ENCODE results near the gene PI4KB.

Gene PI4KB

GRCh38 chr1:151255381-151255780, 71.8 kb downstream of the PI4KB start:
- Histone ChIP-seq H3K36me3 (ENCODE audit: low read depth) (peaks cover 15% of the 10 kb centered on the region; the same call in 1 of the 2 replicates), H3K4me1 (ENCODE audit: insufficient read depth, poor library complexity, severe bottlenecking) (peaks cover 8% of the 10 kb centered on the region), H3K27me3 (ENCODE audit: insufficient read depth, poor library complexity, severe bottlenecking) (no peaks in the 10 kb centered on the region), H3K9me3 (ENCODE audit: severe bottlenecking) (no peaks in the 10 kb centered on the region), H3K4me3 (ENCODE audit: severe bottlenecking) (peak overlapping the region; percentile 96), H3K27ac (ENCODE audit: poor library complexity, severe bottlenecking) (peak overlapping the region; percentile 55)
- ATAC-seq (ENCODE audit: low read depth) (no peak), DNase-seq (ENCODE audit: low spot score) (no peak)
- no peak for TF ChIP-seq CTCF (IDR thresholded peaks at IDR 0.05; ENCODE audit: poor library complexity, severe bottlenecking)

- peak within 1 kb of the TSS; percentile 55 for H3K27ac ChIP-seq (ENCODE audit: poor library complexity, severe bottlenecking)
- peaks cover 12% of the 10 kb centered on the region for H3K36me3 ChIP-seq (ENCODE audit: low read depth)
- peaks cover 7% of the 10 kb centered on the region for H3K4me1 ChIP-seq (ENCODE audit: insufficient read depth, poor library complexity, severe bottlenecking)
- H3K4me3 ChIP-seq (ENCODE audit: severe bottlenecking): peak within 1 kb of the TSS; percentile 96
- no peaks in the 10 kb centered on the region for H3K9me3 ChIP-seq (ENCODE audit: severe bottlenecking)
- no peak for TF ChIP-seq CTCF (IDR thresholded peaks at IDR 0.05; ENCODE audit: poor library complexity, severe bottlenecking)
- peak; percentile 94 for DNase-seq (ENCODE audit: low spot score)
- no peaks in the 10 kb centered on the region for H3K27me3 ChIP-seq (ENCODE audit: insufficient read depth, poor library complexity, severe bottlenecking)
- peak; percentile 92 for ATAC-seq (ENCODE audit: low read depth)
Observed at GRCh38 chr1:151254217-151255213, 72.7 kb downstream of the PI4KB start, which contains the start of gene PSMD4. TSS of gene PSMD4 (plus strand) at chr1:151254734. CDS start at chr1:151254783, 49 bp downstream.

- ATAC-seq (ENCODE audit: low read depth): peak; percentile 51
Observed at GRCh38 chr1:151251656-151252470, 75.4 kb downstream of the PI4KB start.

GRCh38 chr1:151246786-151247185, 80.4 kb downstream of the PI4KB start:
- no peaks in the 10 kb centered on the region for H3K27me3 ChIP-seq (ENCODE audit: insufficient read depth, poor library complexity, severe bottlenecking)
- H3K27ac ChIP-seq (ENCODE audit: poor library complexity, severe bottlenecking): no peak overlapping the region
- no peak for TF ChIP-seq CTCF (IDR thresholded peaks at IDR 0.05; ENCODE audit: poor library complexity, severe bottlenecking)
- H3K36me3 ChIP-seq (ENCODE audit: low read depth): peaks cover 80% of the 10 kb centered on the region
- no peak for ATAC-seq (ENCODE audit: low read depth)
- no peak for DNase-seq (ENCODE audit: low spot score)
- no peak overlapping the region for H3K4me3 ChIP-seq (ENCODE audit: severe bottlenecking)
- no peaks in the 10 kb centered on the region for H3K9me3 ChIP-seq (ENCODE audit: severe bottlenecking)
- no peaks in the 10 kb centered on the region for H3K4me1 ChIP-seq (ENCODE audit: insufficient read depth, poor library complexity, severe bottlenecking)

More at GRCh38 chr1:151251656-151252470, 75.4 kb downstream of the PI4KB start:
- no peak overlapping the region for H3K4me3 ChIP-seq (ENCODE audit: severe bottlenecking)
- no peaks in the 10 kb centered on the region for H3K4me1 ChIP-seq (ENCODE audit: insufficient read depth, poor library complexity, severe bottlenecking)
- H3K36me3 ChIP-seq (ENCODE audit: low read depth): peaks cover 30% of the 10 kb centered on the region
- no peaks in the 10 kb centered on the region for H3K9me3 ChIP-seq (ENCODE audit: severe bottlenecking)
- H3K27ac ChIP-seq (ENCODE audit: poor library complexity, severe bottlenecking): no peak overlapping the region
- no peak for DNase-seq (ENCODE audit: low spot score)
- TF ChIP-seq CTCF (IDR thresholded peaks at IDR 0.05; ENCODE audit: poor library complexity, severe bottlenecking): peak; percentile 92
- no peaks in the 10 kb centered on the region for H3K27me3 ChIP-seq (ENCODE audit: insufficient read depth, poor library complexity, severe bottlenecking)

All from RWPE2 (cell line).